ENCODE measurements around the gene TECPR2. TPM values are rescaled to one million over a fixed set of nuclear protein-coding genes. Genes with fewer than 3 reads are reported as not detected.

TECPR2 gene
- total RNA-seq, 1 donor from 2014 or later = 24.5 TPM

GRCh38 chr14:102333795-102334705, 28.7 kb upstream of the TECPR2 start:
- peaks cover 6% of the 10 kb centered on the region for H3K27me3 Mint-ChIP-seq (ENCODE audit: unreplicated experiment)
- no peaks in the 10 kb centered on the region for H3K36me3 Mint-ChIP-seq (ENCODE audit: unreplicated experiment)
- peaks cover 2% of the 10 kb centered on the region for H3K4me1 Mint-ChIP-seq (ENCODE audit: low read depth, unreplicated experiment)
- no peak for DNase-seq
- peak overlapping the region; percentile 18 for H3K27ac Mint-ChIP-seq (ENCODE audit: unreplicated experiment)
- H3K9me3 Mint-ChIP-seq (ENCODE audit: unreplicated experiment) = no peaks in the 10 kb centered on the region
- no peak overlapping the region for H3K4me3 Mint-ChIP-seq (ENCODE audit: unreplicated experiment)
- TF ChIP-seq, protein P1, sequence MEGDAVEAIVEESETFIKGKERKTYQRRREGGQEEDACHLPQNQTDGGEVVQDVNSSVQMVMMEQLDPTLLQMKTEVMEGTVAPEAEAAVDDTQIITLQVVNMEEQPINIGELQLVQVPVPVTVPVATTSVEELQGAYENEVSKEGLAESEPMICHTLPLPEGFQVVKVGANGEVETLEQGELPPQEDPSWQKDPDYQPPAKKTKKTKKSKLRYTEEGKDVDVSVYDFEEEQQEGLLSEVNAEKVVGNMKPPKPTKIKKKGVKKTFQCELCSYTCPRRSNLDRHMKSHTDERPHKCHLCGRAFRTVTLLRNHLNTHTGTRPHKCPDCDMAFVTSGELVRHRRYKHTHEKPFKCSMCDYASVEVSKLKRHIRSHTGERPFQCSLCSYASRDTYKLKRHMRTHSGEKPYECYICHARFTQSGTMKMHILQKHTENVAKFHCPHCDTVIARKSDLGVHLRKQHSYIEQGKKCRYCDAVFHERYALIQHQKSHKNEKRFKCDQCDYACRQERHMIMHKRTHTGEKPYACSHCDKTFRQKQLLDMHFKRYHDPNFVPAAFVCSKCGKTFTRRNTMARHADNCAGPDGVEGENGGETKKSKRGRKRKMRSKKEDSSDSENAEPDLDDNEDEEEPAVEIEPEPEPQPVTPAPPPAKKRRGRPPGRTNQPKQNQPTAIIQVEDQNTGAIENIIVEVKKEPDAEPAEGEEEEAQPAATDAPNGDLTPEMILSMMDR (IDR thresholded peaks at IDR 0.05; ENCODE audit: partially characterized antibody, unreplicated experiment) = no peak

- H3K27me3 Mint-ChIP-seq (ENCODE audit: unreplicated experiment) = peaks cover 6% of the 10 kb centered on the region
- H3K27ac Mint-ChIP-seq (ENCODE audit: unreplicated experiment) = no peak overlapping the region
- H3K4me1 Mint-ChIP-seq (ENCODE audit: low read depth, unreplicated experiment) = peaks cover 2% of the 10 kb centered on the region
- H3K36me3 Mint-ChIP-seq (ENCODE audit: unreplicated experiment) = no peaks in the 10 kb centered on the region
- H3K4me3 Mint-ChIP-seq (ENCODE audit: unreplicated experiment) = no peak overlapping the region
- DNase-seq = no peak
- TF ChIP-seq, protein P1 (IDR thresholded peaks at IDR 0.05; ENCODE audit: partially characterized antibody, unreplicated experiment) = no peak
- no peaks in the 10 kb centered on the region for H3K9me3 Mint-ChIP-seq (ENCODE audit: unreplicated experiment)
These were observed 27.6 kb upstream of the TECPR2 start for GRCh38 chr14:102335163-102335562.

GRCh38 chr14:102338724-102339123, 24.0 kb upstream of the TECPR2 start:
- Mint-ChIP-seq H3K9me3 (ENCODE audit: unreplicated experiment) (peaks cover 2% of the 10 kb centered on the region), H3K4me3 (ENCODE audit: unreplicated experiment) (no peak overlapping the region), H3K4me1 (ENCODE audit: low read depth, unreplicated experiment) (peaks cover 2% of the 10 kb centered on the region), H3K27me3 (ENCODE audit: unreplicated experiment) (peaks cover 6% of the 10 kb centered on the region), H3K36me3 (ENCODE audit: unreplicated experiment) (peaks cover 4% of the 10 kb centered on the region), H3K27ac (ENCODE audit: unreplicated experiment) (no peak overlapping the region)
- no peak for DNase-seq
- TF ChIP-seq, protein P1 (IDR thresholded peaks at IDR 0.05; ENCODE audit: partially characterized antibody, unreplicated experiment) = no peak

GRCh38 chr14:102341566-102341965, 21.2 kb upstream of the TECPR2 start:
- no peak overlapping the region for H3K27ac Mint-ChIP-seq (ENCODE audit: unreplicated experiment)
- H3K4me1 Mint-ChIP-seq (ENCODE audit: low read depth, unreplicated experiment) = peaks cover 2% of the 10 kb centered on the region
- H3K36me3 Mint-ChIP-seq (ENCODE audit: unreplicated experiment) = peaks cover 4% of the 10 kb centered on the region

More at GRCh38 chr14:102341566-102341965, 21.2 kb upstream of the TECPR2 start:
- Mint-ChIP-seq H3K9me3 (ENCODE audit: unreplicated experiment) (peaks cover 2% of the 10 kb centered on the region), H3K27me3 (ENCODE audit: unreplicated experiment) (peaks cover 6% of the 10 kb centered on the region), H3K4me3 (ENCODE audit: unreplicated experiment) (peak overlapping the region; percentile 44)
- TF ChIP-seq, protein P1 (IDR thresholded peaks at IDR 0.05; ENCODE audit: partially characterized antibody, unreplicated experiment) = no peak
- no peak for DNase-seq
